Measurements from ENCODE around the gene ARHGAP15. TPM values are rescaled to one million over a fixed set of nuclear protein-coding genes. Genes with fewer than 3 reads are reported as not detected.

The ARHGAP15 gene
- total RNA-seq, 1 donor from 2014 or later, result not detected

DNA sequence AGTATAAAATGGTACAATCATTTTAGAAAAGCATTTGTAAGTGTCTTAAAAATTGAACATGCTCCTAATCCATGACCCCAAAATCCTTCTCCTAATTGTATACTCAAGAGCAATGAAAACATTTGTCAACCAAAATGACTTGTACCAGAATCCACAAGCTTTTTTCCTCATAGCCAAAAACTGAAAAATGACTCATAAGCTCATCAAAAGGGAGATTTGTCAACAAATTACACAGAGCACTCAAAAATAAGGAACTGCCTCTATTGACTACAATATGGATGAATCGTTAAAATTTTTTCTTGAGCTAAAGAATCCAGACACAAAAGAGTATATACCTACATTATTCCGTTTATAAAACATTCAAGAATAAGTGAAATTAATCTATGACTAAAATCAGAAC, 544.8 kb downstream of the ARHGAP15 start:
- no peak for DNase-seq

DNA sequence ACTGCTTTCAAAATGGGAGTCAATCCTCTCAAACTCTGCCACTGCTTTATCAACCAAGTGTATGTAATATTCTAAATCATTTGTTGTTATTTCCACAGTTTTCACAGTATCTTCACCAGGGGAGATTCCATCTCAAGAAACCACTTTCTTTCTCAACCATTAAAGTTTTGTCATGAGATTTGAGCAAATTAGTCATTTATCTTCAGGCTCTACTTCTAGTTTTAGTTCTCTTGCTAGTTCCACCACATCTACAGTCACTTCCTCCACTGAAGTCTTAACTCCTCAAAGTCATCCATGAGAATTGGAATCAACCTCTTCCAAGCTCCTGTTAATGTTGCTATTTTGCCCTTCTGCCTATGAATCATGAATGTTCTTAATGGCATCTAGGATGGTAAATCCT, 545.8 kb downstream of the ARHGAP15 start:
- no peak for DNase-seq

DNA sequence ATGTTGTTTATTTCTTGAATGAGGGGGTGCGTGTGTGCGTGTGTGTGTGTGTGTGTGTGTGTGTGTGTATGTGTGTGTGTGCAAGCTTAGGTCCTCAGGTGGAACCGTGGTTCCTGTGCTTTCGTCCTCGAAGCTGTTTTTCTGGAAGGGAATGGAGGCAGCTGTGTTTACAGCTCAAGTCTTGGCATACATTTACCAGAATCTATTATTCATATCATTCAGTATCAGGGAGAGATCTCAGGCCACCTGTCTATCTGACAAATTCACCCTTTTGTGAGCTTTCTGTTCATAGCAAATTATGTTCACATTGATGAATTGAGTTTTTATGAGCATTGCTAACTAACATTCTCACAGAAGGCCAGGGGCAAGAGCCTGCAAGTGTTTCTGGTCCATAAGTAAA, 550.4 kb downstream of the ARHGAP15 start:
- DNase-seq, result no peak

DNA sequence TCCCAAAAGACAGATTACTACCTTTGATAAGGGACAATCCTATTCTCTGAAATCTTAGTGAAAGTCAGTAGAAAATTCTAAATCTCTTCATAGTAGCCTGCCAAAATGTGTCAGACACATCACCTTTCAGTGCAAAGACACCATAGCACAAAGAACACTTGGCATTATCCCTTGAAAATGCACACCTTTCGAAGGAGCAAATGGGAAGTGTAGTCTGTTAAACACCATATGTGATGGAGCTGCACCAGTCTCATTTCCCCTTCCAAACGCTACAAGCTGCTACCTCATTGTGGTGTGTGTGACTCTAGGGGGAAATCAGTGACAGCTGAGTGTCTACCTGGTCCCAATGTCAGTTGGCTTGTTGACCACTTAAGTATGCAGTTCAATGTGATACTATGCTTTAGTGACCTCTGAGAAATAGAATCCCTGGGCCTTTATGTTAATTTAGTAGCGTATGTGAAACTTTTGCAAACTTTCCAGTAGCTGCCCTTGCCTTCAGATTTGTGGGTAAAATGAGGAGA, 551.7 kb downstream of the ARHGAP15 start:
- DNase-seq, result no peak

DNA sequence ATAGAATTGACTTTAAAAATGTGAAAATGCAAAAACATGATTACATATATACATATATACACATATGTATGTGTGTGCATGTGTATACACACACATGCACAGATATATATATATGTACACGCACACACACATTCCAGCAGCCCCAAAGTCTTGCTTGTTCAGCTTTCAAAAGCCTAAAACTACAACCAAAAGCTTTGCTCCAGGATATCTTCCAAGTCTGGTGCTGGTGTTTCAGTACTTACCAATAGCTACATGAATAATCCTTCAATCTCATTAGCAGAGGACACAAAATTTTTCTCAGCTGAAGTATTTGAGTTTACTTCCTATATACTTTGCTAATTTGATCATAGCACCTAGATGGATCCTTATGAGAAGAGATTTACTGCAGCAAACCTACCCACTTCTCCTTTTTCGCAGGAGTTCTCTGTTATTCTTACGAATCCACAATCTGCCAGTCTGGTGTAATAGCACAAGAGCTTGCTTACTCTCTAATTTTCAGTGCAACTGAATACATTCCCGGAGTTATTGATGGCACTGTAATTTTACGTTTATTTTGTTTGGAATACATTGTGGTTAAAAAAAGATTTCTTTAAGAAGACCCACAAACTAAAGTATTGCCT, 553.3 kb downstream of the ARHGAP15 start:
- DNase-seq, result no peak

DNA sequence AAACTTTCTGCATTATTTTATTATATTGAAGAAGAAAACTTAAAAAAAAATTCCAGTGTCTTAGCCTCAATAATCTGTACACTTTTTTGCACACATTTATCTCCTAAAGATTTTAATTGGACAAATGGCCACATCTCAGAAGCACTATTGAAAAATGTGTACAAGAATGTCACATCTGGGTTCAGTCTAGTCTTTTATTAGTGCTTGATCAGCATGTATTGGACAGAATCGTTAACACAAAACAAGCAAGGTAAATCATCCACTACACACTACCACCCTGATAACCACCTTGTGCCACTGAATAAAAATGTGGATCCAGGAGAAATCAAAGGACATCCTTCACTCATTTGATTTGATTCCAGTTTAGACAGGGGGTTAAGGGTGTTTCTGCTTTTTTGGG, 554.8 kb downstream of the ARHGAP15 start:
- DNase-seq, result no peak

DNA sequence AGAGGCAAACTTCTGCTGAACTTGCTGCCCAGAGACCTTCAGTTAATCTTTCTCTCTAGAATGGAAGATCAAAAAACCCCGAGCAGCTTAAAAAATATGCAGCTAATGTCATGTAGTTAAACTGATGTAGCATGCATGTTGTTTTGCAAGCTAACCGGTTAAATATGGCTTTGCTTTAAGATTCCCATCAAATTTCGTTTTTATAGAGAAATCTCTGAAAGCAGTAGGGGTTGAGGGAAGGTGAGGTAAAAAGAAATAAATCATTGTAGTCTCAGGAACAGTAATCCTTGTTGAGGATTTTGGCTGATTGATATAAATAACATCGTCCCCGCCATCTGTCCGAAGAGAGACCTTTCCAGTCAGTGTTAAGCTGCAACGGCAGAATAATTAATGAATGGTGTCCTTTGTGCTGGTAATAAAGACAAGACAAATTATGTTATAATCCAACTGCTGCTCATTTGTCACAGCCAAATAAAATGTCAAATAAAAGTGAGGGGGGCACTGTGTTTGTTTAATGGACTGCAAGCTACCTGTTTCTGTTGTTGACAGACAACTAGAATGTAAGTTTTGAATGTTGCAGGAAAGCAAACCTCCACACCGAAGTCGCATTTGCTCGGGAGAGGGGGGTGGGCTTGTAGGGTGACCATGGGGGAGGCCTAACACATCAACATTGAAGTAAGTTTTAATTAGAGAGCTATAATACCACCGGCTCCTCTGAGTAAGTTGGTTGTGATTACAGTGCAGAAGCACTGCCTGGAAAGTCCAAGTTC, 555.5 kb downstream of the ARHGAP15 start:
- DNase-seq, result no peak

DNA sequence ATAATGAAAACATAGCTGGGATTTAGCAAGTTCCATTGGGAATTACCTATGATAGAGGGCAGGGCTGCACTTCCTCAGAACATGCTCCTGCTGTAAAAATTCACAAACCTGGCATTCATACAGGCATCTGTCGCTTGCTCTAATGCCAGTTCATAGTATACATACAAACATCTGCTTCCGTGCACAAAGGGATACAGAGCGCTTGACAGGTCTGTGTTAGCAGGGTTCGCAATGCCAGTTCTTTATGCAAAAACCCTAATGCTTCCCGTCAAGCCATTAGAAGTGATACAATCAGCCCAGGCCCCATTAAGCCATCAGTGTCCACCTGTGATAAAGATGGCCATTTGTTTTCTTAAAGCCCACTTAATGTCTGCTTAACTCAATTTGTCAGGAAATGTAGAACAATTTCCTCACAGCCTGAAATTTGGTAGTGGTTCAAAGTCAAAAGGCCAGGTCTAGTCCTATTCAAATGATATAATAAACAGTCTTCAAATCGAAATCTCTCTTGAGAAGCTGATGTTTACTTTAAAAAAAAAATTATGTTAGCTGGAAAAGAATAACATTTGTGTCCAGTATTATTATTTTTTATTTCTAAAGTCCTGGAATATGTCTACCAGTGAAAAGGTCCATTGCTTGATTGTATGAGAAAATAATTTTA, 556.3 kb downstream of the ARHGAP15 start:
- DNase-seq, result no peak

DNA sequence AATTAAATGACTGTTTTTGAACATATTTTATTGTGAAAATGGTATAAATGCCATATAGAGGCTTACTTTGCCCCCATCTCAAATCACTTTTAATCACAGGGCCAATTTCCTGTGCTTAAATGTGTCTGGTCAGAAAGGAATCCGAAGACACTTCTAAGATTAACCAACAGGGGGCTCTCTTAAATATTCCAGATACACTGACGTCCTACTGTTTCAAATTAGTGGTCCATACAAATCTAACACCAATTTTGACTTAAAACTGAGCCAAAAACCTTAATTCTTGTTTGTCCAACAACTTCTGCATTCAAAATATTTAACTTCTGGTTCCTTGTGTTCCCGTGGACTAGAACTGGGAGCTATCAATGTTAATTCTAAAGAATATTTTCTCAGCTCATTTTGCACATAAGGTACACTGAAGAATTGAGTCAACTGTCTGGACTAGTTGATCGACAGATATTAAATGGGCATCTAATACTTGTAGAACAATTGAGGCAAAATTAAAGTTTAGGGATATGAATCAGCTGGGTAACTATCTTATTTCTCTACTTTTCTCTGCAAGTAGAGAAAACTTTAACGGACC, 557.5 kb downstream of the ARHGAP15 start:
- peak; percentile 70 for DNase-seq

DNA sequence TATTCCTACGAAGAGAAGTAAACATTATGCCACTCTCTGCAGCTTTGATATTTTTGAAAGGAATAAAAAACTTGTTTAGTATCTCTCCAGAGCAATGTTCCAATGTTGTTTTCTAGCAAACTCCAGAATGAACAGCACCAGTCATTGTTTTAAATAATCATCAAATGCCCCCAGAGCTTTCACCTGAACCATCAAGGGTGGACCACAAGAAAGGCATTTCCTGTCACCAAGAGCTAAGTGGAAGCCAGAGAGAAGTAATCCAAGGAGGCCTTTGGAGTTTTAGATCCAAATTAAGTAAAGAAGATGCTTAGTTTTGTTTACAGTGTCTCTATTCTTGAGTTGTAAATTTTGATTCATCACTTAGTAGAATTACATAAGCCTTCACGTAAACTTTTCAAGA, 559.0 kb downstream of the ARHGAP15 start:
- DNase-seq, result no peak

DNA sequence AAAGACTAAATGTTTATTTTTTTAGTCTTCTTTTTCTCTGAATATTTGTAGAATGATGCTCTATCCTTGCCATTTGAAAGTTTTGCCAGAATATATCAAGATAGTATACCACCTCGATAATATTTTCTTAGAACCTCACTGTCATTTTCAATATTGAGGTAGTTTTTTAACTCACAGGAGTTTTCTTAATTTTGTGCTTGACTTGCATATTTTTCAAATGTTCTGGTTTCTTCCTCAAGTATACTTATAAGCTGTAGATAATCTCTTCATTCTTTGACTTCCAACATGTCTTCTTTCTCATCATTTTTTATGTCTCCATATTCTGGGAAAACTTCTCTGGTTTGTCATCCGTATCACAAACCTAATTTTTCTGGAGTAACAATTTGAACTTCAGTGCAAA, 559.6 kb downstream of the ARHGAP15 start:
- DNase-seq, result no peak

DNA sequence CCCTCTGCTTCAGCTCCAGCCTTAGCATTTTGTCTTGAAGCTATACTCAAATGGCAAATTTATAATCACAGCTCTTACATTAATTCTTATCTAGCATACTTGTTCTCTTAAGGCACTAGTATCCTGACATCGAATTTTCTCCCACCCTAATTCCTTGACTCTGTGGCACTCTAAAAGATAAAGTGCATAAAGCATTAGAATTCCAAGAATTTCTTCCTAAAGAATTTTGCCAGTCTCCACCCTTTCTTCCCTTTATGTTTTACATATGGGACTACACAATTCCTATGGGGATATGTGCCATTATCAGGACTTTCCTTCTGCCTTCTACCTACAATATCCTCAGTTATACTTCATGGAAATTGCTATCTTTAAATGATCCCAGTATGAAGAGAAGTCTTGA, 560.3 kb downstream of the ARHGAP15 start:
- DNase-seq, result no peak

DNA sequence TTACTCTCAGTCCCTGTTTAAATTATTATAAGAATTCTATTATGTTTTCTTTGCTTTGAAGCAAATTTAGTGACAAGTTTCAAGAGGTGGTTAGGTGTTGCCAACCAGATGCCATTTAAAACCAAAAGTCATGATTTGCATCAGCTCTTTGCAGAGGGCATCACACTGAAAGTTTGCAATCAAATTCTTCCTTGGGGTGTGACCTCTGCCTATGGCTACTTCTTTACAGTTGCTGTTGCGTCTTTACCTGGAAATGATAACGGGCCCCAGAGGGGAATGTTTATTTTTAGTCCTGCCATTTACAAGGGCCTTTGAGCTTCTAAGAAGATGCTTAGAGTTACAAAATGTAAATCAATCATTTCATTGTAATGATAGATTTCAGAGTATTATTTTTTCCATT, 561.0 kb downstream of the ARHGAP15 start:
- no peak for DNase-seq

DNA sequence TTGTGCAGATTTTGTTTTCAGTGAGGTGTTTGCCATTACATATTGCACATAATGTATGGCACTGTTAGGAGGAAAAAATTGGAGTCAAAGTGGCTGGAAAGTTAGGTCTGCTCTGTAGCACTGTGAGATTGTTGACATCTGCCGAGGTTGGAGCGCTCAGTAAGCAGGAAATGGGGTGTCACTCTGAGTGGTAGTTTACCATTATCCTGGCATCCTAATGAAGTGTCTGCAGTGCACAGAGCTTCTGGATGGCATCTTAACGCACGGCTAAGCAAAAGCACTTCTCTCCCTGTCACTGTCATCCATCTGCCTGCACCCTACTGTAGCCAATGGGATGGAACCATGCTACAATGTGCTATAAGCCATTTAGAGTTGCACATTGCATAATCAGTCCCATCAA, 561.9 kb downstream of the ARHGAP15 start:
- DNase-seq, result no peak

DNA sequence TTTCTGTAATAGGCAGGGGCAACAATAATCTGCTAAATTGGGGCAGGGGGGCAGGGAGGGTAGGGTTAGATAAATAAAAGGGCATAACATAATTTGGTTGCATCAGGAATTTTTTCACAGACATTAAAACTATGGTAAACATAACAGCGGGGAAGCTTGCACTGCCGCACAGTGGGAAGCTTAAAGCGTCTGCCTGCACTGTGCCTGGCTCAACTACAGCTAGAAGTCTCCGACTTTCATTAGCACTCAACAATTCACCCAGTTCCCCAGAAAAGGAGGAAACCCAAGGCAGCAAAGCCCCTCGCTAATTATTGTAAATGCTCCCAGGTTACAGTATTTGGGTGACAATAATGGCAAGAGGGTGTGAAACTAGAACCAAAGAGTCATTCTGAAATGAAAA, 562.9 kb downstream of the ARHGAP15 start:
- DNase-seq, result no peak

DNA sequence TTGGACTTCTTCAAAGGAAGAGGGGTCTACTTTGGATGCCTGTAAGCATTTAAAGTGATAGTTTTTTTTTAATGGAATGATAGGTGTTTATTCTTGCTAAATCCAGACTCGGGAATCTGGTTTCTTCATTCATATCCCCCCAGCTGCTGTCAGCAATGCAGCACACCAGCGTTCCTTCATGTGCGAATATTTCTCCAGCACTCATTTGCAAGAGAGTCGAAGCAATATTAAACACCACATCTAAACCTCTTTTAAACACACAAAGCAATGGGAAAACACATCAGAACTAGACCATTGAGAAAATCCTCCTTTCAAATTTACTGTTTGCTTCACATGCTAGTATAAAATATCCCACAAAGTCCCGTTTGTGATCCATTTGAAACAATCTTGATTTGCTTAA, 563.7 kb downstream of the ARHGAP15 start:
- DNase-seq, result no peak

DNA sequence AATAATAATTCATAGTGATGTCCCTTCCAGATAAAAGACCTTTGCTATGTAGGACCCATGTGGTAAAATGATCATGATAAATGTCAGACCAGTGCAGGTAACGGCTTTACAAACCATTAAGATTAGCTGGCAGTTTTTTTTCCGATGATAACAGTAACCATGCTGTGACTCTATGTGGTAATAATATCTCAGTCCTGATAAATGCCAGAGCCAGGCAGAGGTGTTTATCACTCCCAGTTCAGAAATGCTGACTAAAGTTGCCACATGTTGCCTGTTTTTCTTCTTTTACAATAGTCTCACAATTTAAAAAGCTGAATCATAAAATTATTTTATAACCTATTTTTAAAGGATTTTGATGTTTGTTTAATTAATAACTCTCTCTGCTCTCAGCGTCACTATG, 565.1 kb downstream of the ARHGAP15 start:
- DNase-seq, result no peak

DNA sequence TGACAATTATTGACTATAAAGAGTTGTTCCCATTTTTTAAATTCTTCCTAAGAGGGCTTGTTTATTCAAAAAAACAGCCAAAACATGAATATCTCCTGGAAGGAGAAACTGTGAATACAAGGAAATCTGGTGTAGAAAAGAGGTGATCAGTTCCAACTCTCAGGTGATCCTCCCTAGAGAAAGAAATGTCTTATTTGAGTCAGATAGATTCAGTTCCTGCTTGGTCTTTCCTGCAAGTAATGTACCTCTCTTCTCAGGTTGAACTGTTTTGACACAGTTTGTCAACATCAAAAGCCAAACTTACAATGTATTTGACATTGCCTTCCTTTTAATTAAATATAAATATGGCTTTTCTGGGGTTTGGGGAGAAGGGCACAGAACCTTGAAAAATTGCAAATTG, 567.4 kb downstream of the ARHGAP15 start:
- no peak for DNase-seq

DNA sequence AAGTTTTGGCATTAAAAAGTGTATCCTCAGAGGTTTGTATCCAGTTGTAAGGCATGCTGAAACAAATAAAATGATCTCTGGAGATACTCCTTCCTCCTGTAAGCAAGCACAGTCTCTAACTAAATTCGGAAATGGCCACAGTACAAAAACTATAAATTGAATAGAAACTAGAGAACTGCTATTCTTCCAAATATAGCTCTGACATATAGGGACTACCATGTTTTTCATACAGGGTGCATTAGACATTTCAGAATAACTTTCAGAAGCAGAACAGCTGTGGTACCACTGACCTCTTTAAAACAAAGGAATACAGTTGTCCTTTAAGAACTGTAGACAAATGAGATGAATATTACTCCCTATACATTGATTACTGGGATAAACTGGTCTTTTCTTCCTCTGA, 568.5 kb downstream of the ARHGAP15 start:
- no peak for DNase-seq

DNA sequence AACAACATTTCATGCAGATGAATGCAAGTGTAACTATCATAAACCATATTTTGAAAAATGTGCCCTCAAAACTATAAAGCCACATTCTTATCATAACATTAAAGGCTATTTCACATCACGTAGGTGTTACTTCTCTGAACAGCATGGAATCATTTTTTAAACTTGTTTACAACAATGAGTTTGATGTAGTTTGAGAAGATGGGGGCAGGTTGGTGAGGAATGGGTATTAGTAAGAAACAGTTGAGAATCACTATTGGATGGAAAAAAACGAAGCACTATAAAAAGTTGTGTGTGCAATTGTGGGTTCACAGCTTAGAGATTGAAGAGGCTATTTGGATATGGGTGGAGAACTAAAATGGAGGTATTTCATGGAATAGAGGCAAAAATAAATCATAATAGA, 569.1 kb downstream of the ARHGAP15 start:
- no peak for DNase-seq

DNA sequence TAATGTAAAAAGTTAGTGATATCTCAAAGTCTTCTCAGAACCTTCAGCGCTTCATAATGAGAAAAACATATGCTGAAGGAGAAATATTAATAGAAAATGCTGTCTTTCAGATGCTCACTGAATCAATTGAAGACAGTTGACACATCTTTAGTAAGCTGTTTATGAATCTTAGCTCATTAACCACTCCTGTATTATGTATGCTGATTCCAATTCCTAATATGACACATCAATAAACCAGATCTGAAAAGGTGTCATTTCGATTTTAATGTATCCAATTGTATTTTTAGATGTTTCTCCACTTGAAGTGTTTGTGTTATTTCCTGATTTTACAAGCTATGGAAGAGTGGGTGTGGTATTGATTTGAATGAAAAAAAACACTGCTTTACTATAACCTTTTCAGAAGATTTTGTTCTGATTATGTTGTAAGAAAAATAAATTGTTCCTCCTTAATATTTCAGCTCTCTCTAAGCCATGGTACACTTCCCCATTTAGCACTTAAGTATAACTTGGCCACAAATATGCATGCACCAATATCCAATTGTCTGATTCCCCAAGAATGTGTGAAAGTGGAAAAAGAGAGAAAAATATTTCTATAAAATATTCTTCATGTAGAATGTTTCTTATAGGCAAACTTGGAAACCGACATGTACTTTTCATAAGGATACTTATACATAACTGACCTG, 569.8 kb downstream of the ARHGAP15 start:
- DNase-seq, result no peak

DNA sequence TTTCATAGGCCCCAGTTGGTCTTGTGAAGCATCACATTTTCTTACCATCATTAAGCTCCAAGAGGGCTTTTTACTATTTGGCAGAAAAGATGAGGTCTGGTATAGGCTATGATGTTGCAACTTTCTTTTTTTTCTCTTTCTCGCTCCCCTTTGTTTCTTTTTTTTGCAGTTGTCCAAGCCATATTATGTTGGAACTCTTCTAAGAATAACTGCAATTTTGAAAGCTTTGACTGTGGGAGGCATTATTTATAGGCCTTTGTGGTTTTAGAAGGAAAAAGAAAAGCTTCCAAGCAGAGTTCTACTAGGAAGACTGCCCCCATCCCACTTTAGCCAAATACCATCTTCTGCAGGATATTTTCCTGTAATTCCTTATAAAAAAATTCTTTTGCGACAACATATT, 571.6 kb downstream of the ARHGAP15 start:
- DNase-seq, result no peak

DNA sequence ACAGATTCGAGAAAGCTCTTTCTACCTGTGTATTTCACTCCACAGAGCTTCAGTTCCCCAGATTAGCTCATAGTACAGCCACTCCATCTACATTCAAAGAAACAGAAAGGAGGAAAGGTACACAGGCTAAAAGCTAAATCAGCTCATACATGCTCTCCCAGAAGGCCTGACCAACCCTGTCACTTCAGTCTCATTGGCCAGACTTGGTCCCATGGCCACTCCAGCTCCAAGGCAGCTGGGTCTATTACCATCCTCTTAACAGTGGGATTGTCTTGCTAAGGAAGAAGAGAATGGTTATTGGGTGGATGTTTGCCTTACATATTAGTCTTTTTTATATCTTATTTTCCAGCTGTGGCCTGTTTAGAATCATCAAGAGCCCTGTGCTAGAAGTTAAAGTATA, 572.6 kb downstream of the ARHGAP15 start:
- no peak for DNase-seq

Data from dermis blood vessel endothelial cell (primary cell).